ENCODE results near the gene MYL12B. TPM values are rescaled to one million over a fixed set of nuclear protein-coding genes. Genes with fewer than 3 reads are reported as not detected.

Gene MYL12B
- total RNA-seq, 1 donor from 2014 or later, result 298 TPM

DNA sequence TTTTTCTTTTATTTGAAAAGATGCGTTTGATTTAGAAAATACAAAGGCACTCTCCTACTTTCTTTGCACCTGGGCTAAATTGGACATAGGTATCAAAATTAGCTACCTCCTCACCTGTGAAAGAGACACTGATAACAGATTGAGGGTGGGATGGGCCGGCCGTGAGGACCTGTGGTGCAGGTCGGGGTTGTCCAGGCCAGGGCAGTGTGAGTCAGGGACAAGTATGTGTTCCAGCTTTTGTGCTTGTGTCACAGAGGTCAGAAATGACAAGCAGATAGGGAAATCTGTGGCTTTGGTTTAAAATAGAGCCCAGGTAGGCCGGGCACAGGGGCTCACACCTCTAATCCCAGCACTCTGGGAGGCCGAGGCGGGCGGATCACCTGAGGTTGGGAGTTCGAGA lies 22.6 kb downstream of the MYL12B start:
- no peaks in the 10 kb centered on the region for H3K9me3 Mint-ChIP-seq (ENCODE audit: unreplicated experiment)
- H3K27me3 Mint-ChIP-seq (ENCODE audit: unreplicated experiment), result peaks cover 1% of the 10 kb centered on the region
- DNase-seq (ENCODE audit: low spot score), result no peak
- H3K4me3 Mint-ChIP-seq (ENCODE audit: unreplicated experiment), result no peak overlapping the region
- TF ChIP-seq, protein P1, sequence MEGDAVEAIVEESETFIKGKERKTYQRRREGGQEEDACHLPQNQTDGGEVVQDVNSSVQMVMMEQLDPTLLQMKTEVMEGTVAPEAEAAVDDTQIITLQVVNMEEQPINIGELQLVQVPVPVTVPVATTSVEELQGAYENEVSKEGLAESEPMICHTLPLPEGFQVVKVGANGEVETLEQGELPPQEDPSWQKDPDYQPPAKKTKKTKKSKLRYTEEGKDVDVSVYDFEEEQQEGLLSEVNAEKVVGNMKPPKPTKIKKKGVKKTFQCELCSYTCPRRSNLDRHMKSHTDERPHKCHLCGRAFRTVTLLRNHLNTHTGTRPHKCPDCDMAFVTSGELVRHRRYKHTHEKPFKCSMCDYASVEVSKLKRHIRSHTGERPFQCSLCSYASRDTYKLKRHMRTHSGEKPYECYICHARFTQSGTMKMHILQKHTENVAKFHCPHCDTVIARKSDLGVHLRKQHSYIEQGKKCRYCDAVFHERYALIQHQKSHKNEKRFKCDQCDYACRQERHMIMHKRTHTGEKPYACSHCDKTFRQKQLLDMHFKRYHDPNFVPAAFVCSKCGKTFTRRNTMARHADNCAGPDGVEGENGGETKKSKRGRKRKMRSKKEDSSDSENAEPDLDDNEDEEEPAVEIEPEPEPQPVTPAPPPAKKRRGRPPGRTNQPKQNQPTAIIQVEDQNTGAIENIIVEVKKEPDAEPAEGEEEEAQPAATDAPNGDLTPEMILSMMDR (IDR thresholded peaks at IDR 0.05; ENCODE audit: unreplicated experiment), result no peak
- H3K36me3 Mint-ChIP-seq (ENCODE audit: low read depth, unreplicated experiment), result no peaks in the 10 kb centered on the region
- H3K4me1 Mint-ChIP-seq (ENCODE audit: unreplicated experiment), result peaks cover 23% of the 10 kb centered on the region
- no peak overlapping the region for H3K27ac Mint-ChIP-seq (ENCODE audit: unreplicated experiment)

DNA sequence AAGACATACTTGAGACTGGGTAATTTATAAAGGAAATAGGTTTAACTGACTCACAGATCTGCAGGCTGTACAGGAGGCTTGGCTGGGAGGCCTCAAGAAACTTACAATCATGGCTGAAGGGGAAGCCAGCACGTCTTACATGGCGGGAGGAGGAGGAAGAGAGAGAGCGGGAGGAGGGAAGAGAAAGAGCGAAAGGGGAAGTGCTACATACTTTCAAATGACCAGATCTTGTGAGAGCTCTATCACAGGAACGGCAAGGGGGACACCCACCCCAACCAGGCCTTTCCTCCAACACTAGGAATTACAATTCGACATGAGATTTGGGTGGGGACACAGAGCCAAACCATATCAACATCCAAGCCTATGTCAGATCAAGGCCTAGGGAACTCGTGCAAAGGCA lies 24.2 kb downstream of the MYL12B start:
- no peak for DNase-seq (ENCODE audit: low spot score)
- H3K27ac Mint-ChIP-seq (ENCODE audit: unreplicated experiment), result no peak overlapping the region
- H3K4me1 Mint-ChIP-seq (ENCODE audit: unreplicated experiment), result peaks cover 18% of the 10 kb centered on the region
- no peak overlapping the region for H3K4me3 Mint-ChIP-seq (ENCODE audit: unreplicated experiment)
- H3K9me3 Mint-ChIP-seq (ENCODE audit: unreplicated experiment), result no peaks in the 10 kb centered on the region
- H3K36me3 Mint-ChIP-seq (ENCODE audit: low read depth, unreplicated experiment), result no peaks in the 10 kb centered on the region
- TF ChIP-seq, protein P1 (IDR thresholded peaks at IDR 0.05; ENCODE audit: unreplicated experiment), result no peak
- peaks cover 1% of the 10 kb centered on the region for H3K27me3 Mint-ChIP-seq (ENCODE audit: unreplicated experiment)

DNA sequence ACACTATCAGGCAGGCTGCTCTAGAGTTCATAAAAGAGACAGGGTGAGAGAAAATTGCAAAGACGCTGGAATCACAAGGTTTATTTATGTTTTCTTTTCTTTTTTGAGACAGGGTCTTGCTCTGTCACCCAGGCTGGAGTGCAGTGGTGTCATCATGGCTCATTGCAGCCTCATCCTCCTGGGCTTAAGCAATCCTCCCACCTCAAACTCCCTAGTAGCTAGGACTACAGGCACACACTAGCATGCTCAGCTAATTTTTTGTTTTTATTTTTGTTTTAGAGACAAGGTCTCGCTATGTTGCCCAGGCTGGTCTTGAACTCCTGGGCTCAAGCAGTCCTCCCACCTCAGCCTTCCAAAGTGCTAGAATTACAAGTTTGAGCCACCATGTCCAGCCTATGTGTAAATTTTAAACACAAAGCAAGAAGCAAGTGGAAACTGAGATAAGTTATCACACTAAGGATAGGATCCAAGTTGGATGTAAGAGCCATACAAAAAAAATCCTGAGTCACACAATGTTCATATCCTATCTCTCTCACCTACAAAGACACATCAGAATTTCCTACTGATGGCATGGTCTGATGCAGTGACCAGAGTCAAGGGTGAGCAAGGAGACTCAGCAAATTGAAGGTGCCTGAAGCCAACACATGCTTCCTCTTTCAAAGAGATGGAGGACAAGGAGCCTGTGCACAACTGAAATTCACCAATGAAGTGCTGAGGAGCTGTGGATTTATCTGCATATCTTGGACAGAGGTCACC lies 31.4 kb downstream of the MYL12B start:
- no peak overlapping the region for H3K27ac Mint-ChIP-seq (ENCODE audit: unreplicated experiment)
- TF ChIP-seq, protein P1 (IDR thresholded peaks at IDR 0.05; ENCODE audit: unreplicated experiment), result no peak
- no peaks in the 10 kb centered on the region for H3K9me3 Mint-ChIP-seq (ENCODE audit: unreplicated experiment)
- no peak overlapping the region for H3K4me3 Mint-ChIP-seq (ENCODE audit: unreplicated experiment)
- no peak for DNase-seq (ENCODE audit: low spot score)
- no peaks in the 10 kb centered on the region for H3K27me3 Mint-ChIP-seq (ENCODE audit: unreplicated experiment)
- peaks cover 6% of the 10 kb centered on the region for H3K36me3 Mint-ChIP-seq (ENCODE audit: low read depth, unreplicated experiment)
- no peaks in the 10 kb centered on the region for H3K4me1 Mint-ChIP-seq (ENCODE audit: unreplicated experiment)

GRCh38 chr18:3294435-3295080 lies 32.6 kb downstream of the MYL12B start:
- no peaks in the 10 kb centered on the region for H3K4me1 Mint-ChIP-seq (ENCODE audit: unreplicated experiment)
- H3K9me3 Mint-ChIP-seq (ENCODE audit: unreplicated experiment), result no peaks in the 10 kb centered on the region
- DNase-seq (ENCODE audit: low spot score), result no peak
- TF ChIP-seq, protein P1 (IDR thresholded peaks at IDR 0.05; ENCODE audit: unreplicated experiment), result no peak
- no peaks in the 10 kb centered on the region for H3K27me3 Mint-ChIP-seq (ENCODE audit: unreplicated experiment)
- H3K36me3 Mint-ChIP-seq (ENCODE audit: low read depth, unreplicated experiment), result peaks cover 6% of the 10 kb centered on the region
- H3K4me3 Mint-ChIP-seq (ENCODE audit: unreplicated experiment), result no peak overlapping the region
- H3K27ac Mint-ChIP-seq (ENCODE audit: unreplicated experiment), result no peak overlapping the region

All from endothelial cell (in vitro differentiated cells).